Activated B cell treated with CpG ODN at 0.5 μM for 24 hours (primary cell): ENCODE measurements around the gene CLTB. TPM values are rescaled to one million over a fixed set of nuclear protein-coding genes. Genes with fewer than 3 reads are reported as not detected.

ENCODE experiments used
- ATAC-seq: fragments of 200-7000 bp; cut with Tn5 transposase; one replicate; pipeline ENCODE4 v1.10.0; 2021; ENCODE audit warnings: low read depth, mild to moderate bottlenecking, moderate library complexity
- CTCF ChIA-PET: fragments of 350-600 bp; sonication (Branson Sonifier 250); formaldehyde crosslinking; loops from one replicate; lab custom pipeline; 2021; ENCODE audit warnings: antibody characterized with exemption; lab: Charles Lee
- POLR2A ChIA-PET: fragments of 350-600 bp; sonication (Branson Sonifier 250); formaldehyde crosslinking; loops from one replicate; lab custom pipeline; 2021; ENCODE audit warnings: antibody characterized with exemption; lab: Charles Lee
- DNase-seq: peaks from one replicate; pipeline ENCODE4 v3.0.0; 2022
- H3K27ac Mint-ChIP-seq: one replicate; pipeline ENCODE4 v1.8.0; 2020; ENCODE audit warnings: mixed read lengths
- H3K27me3 Mint-ChIP-seq: one replicate; pipeline ENCODE4 v1.8.0; 2021; ENCODE audit warnings: mixed read lengths
- H3K36me3 Mint-ChIP-seq: one replicate; pipeline ENCODE4 v1.8.0; 2021; ENCODE audit warnings: low read depth, mixed read lengths
- H3K4me1 Mint-ChIP-seq: one replicate; pipeline ENCODE4 v1.8.0; 2021; ENCODE audit warnings: mixed read lengths
- H3K4me3 Mint-ChIP-seq: one replicate; pipeline ENCODE4 v1.8.0; 2020; ENCODE audit warnings: mild to moderate bottlenecking, mixed read lengths
- H3K9me3 Mint-ChIP-seq: one replicate; pipeline ENCODE4 v1.8.0; 2020; ENCODE audit warnings: mixed read lengths
- intact Hi-C: fragments of 100-400 bp; cut with micrococcal nuclease; formaldehyde crosslinking; loops from one replicate; pipeline ENCODE4 v1.15.1; 2024
- total RNA-seq: library from RNA; stranded (reverse); gene quantifications from 2 replicates; pipeline ENCODE4 v1.2.3, GENCODE V29; 2022
- TF ChIP-seq, protein P1 (sequence below): fragments of 200-600 bp; IDR thresholded peaks from one replicate; pipeline ENCODE4 v1.8.0; 2022; ENCODE audit warnings: antibody characterized with exemption, mild to moderate bottlenecking

Gene CLTB
- total RNA-seq, 1 donor from 2014 or later = 29.5 TPM

DNA sequence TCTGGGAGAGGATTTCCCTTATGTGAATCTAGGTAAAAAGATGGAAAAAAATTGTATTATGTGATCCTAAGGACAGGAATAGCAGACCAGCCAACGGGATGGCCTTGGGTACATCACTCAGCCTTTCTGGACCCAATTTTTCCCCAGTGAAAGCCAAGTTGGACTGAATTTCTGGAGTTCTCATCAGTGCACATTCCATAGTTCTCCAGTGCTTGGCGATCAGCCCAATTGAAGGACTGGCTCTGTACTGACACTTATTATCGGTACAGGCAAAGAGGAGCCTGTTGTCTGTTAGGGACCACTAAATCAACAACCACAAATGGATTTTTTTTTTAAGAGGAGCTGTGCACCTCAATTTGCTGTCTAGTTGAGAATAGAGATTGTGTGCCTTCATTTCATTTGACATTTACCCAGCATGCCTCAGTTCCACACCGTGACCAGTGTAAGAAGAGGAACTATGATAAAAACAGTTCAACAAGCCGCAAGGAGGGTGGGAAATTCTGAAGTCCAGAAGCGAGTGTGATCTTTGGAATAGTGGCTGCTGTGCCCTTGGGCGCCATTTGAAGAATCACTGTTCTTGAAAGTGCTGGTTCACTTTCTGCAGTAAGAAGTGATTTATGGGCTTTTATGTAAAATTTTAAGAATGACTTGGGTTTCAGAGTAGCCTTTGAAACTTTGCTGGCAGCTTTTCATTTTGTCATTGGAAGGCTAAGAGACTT lies 43.1 kb downstream of the CLTB start:
- DNase-seq = no peak
- ChIA-PET POLR2A (interaction anchor here (0.6 kb wide), 1 partner anchor 82 kb away, joined by 7 read pairs; no protein-coding TSS in a partner anchor), CTCF (no interaction called here)
- TF ChIP-seq, protein P1, sequence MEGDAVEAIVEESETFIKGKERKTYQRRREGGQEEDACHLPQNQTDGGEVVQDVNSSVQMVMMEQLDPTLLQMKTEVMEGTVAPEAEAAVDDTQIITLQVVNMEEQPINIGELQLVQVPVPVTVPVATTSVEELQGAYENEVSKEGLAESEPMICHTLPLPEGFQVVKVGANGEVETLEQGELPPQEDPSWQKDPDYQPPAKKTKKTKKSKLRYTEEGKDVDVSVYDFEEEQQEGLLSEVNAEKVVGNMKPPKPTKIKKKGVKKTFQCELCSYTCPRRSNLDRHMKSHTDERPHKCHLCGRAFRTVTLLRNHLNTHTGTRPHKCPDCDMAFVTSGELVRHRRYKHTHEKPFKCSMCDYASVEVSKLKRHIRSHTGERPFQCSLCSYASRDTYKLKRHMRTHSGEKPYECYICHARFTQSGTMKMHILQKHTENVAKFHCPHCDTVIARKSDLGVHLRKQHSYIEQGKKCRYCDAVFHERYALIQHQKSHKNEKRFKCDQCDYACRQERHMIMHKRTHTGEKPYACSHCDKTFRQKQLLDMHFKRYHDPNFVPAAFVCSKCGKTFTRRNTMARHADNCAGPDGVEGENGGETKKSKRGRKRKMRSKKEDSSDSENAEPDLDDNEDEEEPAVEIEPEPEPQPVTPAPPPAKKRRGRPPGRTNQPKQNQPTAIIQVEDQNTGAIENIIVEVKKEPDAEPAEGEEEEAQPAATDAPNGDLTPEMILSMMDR = no peak
- Mint-ChIP-seq H3K27me3 (no peaks in the 10 kb centered on the region), H3K4me1 (peaks cover 9% of the 10 kb centered on the region), H3K4me3 (no peak overlapping the region), H3K9me3 (no peaks in the 10 kb centered on the region), H3K27ac (peak overlapping the region; percentile 21), H3K36me3 (peaks cover 30% of the 10 kb centered on the region)
- intact Hi-C loops = loop anchor here (1.0 kb wide), 2 partner anchors 11 to 15 kb away; partner anchors contain the start of genes HIGD2A and NOP16
- ATAC-seq = peak; percentile 91

DNA sequence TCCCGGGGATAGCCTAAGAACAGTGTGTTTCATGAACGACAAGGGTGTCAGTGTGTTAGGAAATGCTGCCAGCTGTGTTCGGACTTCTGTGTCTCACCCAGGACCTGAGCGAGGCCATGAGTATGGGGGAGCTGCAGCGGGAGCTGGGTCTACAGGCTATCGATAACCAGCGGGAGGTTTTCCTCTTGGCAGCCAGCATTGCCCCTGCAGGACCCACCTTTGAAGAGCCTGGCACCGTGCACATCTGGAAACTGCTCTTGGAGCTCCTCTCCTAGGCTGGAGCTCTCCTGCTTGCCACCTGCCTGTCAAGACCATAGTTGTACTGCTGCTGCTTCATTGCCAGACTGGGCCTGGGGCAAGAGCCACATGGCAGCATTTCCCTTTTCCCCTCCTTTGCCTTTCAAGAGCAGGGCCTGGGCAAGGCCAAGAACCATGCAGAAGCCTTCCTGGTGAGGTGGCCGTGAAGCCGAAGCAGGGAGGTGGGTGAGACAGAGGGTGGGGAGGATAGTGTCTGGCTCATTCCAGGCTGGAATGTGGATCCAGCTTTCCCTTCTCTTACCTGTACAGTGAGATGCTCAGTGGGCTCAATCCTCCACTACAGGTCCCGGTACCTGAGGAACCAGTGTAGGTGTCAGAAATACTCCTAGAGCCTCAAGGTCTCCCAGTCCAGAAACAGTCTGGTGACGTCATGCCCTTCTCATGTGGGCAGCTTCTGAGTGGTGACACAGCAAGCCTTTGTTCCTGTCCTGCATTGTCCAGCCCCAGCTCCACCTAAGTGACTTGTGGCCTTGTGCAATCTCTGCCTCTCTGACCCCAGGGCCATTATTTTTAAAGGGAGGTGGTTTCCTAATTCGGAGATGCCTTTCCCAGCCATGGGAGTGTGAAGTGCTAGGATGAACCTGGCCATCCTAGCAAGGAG lies 44.5 kb downstream of the CLTB start:
- Mint-ChIP-seq H3K27me3 (no peaks in the 10 kb centered on the region), H3K9me3 (no peaks in the 10 kb centered on the region), H3K4me1 (peaks cover 9% of the 10 kb centered on the region), H3K4me3 (no peak overlapping the region), H3K36me3 (peaks cover 42% of the 10 kb centered on the region), H3K27ac (peak overlapping the region; percentile 56)
- DNase-seq (no peak), ATAC-seq (no peak)
- POLR2A ChIA-PET = interaction anchor here (1.0 kb wide), 1 partner anchor 10 kb away, joined by 7 read pairs; the partner anchor contains the start of gene KIAA1191
- intact Hi-C loops = no loop called here
- TF ChIP-seq, protein P1 = no peak
- CTCF ChIA-PET = no interaction called here

DNA sequence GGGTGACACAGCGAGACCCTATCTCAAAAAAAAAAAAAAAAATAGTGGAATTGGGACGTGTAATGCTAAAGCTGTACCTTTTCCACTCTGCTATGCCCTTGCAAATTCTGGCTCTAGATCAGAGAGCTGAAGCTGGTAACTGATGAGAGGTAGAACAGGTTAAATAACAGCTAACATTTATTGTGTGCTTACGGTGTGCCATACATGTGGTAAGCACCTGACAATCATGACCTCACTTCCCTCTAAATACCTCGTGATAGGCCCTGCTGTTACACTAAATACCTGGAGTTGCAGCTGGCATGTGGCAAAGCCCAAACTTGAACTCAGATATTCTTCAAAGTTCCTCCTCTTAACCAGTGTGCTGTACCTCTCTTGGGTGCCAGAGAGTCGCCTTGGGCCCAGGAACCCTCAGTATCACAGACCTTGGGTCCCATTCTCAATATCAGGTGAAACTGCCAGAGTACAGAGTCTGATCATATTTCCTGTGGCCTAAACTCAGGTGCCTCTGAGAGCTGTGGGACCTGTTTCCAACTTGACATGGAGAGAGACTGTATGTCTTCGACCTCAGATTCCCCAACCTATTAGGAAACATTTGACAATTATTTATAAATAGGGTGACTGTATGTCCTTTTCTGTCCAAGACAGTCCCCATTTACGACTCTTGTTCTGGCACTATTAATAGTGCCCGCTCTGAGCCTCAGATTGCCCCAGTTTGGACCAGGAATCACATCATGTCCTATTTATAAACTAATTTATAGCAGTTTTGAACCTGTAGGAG lies 46.2 kb downstream of the CLTB start:
- Mint-ChIP-seq H3K36me3 (peaks cover 42% of the 10 kb centered on the region), H3K27ac (no peak overlapping the region), H3K27me3 (no peaks in the 10 kb centered on the region), H3K4me3 (no peak overlapping the region), H3K9me3 (no peaks in the 10 kb centered on the region), H3K4me1 (peaks cover 13% of the 10 kb centered on the region)
- CTCF ChIA-PET = no interaction called here
- POLR2A ChIA-PET = interaction anchor here (0.7 kb wide), 1 partner anchor 8 kb away, joined by 4 read pairs; no protein-coding TSS in a partner anchor
- intact Hi-C loops = no loop called here
- DNase-seq (no peak), ATAC-seq (no peak)
- TF ChIP-seq, protein P1 = no peak

GRCh38 chr5:176368726-176369125 lies 47.6 kb downstream of the CLTB start:
- CTCF ChIA-PET = no interaction called here
- no peak for DNase-seq
- ATAC-seq = no peak
- H3K27me3 Mint-ChIP-seq = no peaks in the 10 kb centered on the region
- no peak overlapping the region for H3K4me3 Mint-ChIP-seq
- peaks cover 12% of the 10 kb centered on the region for H3K4me1 Mint-ChIP-seq
- H3K9me3 Mint-ChIP-seq = no peaks in the 10 kb centered on the region
- TF ChIP-seq, protein P1 = no peak
- H3K27ac Mint-ChIP-seq = no peak overlapping the region
- POLR2A ChIA-PET = interaction anchor here (1.0 kb wide), 1 partner anchor 20 kb away, joined by 3 read pairs; the partner anchor contains the start of genes HIGD2A and NOP16
- intact Hi-C loops = no loop called here
- H3K36me3 Mint-ChIP-seq = peaks cover 42% of the 10 kb centered on the region
